Measurements from ENCODE around the gene IRF8.
"Not testable (repeated sequence)": the region's sequence is repeated elsewhere in the genome, so short reads cannot be mapped to it uniquely, and the experiment has no call there.

Gene IRF8

GRCh38 chr16:85898521-85899442, at the start of gene IRF8:
Gene IRF8 (plus strand): TSS chr16:85899162. CDS start chr16:85903016, 3,854 bp downstream.
- DNase-seq: peak; percentile 22

- no peak for DNase-seq
Measured at GRCh38 chr16:85849388-85849787, 49.6 kb upstream of the IRF8 start.

DNA sequence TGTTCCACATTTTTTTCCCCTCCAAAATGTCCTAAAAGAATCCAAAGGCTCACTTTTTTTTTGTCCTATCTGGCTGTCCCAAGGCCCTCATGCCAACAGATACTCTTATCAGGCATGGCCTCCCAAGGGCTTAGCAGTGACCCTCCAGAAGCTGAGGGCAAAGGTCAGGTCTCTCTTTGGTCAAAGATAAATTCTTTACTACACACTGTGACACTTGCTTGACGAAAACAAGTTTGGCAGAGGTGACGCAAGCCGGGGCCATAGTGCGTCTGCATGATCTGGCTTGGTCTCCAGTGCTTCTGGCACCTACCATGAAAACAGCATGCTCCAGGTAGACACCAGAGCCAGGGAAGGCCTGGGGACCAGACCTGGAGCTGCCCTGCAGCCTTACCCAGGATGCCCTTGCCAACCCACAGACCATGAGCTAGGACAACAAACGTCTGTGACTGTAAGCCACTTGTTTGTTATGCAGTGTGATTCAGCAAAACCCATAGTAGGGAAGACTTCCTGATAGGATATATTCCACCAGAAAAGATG, 48.5 kb upstream of the IRF8 start:
- no peak for DNase-seq

- no peak for DNase-seq
Measured at GRCh38 chr16:85851034-85851785, 47.8 kb upstream of the IRF8 start.

- DNase-seq: no peak
Measured at GRCh38 chr16:85853547-85854545, 45.1 kb upstream of the IRF8 start.

- no peak for DNase-seq
Measured at GRCh38 chr16:85854935-85855334, 44.0 kb upstream of the IRF8 start.

DNA sequence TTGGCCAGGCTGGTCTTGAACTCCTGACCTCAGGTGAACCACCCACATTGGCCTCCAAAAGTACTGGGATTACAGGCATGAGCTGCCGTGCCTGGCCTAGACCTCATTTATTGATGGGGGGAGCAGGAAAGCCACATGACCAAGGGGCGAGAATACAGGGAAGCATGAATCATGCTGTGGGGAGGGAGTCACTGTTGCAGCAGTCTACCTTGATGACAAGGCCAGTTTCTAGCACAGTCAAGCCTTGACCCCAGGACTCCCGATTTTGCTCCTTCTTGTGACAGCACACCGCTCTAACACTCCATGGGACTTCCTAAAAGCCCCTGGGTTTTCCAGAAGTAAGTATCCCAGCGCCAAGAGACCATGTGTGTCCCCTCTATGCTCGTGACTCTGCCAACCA, 42.9 kb upstream of the IRF8 start:
- no peak for DNase-seq

- no peak for DNase-seq
Measured at GRCh38 chr16:85856585-85856984, 42.4 kb upstream of the IRF8 start.

GRCh38 chr16:85857406-85857805, 41.6 kb upstream of the IRF8 start:
- DNase-seq: no peak

DNA sequence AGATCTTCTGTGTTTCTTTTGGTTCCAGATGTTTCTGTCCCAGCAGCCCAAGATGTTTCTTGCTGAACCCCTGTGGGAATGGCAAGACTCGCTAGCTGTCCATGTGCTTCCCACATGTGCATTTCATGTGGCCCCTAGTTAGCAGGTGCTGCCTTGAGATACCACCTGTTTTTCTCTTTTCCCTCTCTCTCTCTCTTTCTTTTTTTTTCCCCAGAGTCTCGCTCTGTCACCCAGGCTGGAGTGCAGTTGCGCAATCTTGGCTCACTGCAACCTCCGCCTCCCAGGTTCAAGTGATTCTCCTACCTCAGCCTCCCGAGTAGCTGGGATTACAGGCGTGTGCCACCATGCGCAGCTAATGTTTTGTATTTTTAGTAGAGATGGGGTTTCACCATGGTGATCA, 40.4 kb upstream of the IRF8 start:
- not testable (repeated sequence) for DNase-seq

DNA sequence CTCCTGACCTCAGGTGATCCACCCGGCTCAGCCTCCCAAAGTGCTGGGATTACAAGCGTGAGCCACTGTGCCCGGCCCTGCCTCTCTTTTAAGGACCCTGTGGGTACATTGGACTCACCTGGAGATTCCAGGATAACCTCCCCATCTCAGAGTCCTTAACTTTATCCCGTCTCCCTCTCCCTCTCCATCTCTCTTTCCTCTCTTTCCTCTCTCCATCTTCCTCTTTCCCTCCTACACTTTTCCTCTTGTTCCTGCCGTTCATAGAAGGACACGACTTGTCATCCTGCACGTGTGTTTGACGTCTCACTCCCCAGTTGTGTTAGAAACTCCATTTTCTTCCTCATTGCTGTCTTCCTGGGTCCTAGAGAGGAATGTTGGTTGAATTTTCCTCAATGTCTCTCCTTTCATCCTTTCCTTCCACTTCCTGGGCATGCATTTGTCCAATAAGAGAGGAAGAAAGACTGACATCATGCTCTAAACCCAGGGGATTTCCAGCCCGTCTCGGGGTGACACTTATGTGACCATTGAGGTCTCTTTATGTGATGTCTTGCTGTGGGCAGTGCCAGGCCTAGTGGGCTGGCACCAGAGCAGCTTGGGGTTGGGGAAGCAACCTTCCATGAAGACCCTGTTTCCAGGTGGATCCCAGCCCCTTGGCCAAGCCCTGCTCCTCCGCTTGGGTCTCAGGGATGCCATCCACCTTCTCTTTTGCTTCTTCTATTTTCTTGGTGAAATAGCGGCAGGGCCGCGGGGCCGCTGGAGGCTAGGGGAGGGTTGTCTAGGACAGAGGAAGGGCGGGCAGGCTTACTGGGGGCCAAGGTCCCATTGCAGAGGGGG, 39.8 kb upstream of the IRF8 start:
- DNase-seq: no peak

GRCh38 chr16:85859818-85860125, 39.2 kb upstream of the IRF8 start:
- no peak for DNase-seq

DNA sequence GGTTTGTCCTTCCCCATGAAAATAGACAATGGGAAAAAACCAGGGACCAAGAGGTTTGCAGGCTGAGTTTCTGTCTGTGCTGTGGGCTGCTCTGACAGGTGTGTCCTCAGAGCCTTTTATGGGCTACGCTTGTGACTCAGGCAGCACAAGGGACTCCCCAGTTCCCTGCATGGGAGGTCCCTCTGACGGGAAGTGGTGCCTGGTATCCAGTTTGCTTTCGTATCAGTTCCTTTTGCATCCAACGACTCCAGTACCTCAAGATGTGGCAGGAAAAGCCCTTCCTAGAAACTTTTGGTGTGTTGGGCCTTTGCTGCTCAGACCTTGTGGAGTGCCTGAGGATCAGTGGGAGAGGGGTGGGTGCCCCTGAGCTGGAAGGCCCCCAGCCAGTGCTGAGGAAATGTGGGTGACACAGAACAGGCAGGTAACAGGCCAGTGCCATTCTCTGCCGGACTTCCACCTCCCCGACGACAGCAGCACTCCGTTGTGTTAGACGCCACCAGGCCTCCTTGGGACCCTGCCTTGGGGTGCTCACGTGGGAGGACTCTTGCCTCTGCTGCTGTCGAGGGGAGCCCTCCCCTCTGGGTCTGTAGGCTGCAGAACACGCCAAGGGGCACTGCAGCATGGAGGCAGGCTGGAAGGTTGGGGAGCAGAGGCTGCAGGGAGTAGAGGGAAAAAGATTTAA, 38.4 kb upstream of the IRF8 start:
- no peak for DNase-seq

- no peak for DNase-seq
Measured at GRCh38 chr16:85861095-85861825, 37.7 kb upstream of the IRF8 start.

DNA sequence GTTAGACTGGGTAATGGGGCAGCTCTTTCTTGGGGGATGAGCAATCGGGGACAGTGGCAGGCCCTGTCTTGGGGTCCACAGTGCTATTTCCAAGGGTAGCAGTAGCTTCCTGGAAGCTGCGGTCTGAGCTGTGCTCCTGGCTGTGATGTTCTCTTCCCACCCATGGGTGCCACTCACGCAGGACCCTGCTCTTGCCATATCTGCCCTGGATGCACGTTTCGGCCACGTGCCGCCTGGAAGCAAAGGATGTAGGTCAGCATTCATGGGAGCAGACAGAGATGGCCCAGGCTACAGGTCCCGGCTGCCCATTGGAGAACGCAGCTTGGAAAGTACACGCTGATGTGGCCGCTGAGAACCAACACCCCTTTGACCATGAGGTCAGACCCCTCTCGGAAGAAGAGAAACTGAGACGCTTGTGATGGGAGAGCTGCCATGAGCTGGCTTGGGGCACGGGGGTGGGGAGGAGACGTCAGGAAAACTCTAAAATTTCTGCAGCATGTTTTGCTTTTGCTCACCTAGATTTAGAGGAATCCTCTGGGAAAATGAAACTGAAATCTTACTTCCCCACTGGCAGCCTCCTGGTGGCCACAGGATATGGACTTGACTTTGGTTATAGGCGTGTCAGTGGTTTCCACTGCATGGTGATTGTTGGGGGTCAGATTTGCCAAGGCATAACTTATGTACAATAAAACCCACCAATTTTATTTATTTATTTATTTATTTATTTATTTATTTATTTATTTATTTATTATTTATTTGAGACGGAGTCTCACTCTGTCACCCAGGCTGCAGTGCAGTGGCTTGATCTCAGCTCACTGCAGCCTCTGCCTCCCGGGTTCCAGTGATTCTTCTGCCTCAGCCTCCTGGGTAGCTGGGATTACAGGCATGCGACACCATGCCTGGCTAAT, 36.2 kb upstream of the IRF8 start:
- no peak for DNase-seq

DNA sequence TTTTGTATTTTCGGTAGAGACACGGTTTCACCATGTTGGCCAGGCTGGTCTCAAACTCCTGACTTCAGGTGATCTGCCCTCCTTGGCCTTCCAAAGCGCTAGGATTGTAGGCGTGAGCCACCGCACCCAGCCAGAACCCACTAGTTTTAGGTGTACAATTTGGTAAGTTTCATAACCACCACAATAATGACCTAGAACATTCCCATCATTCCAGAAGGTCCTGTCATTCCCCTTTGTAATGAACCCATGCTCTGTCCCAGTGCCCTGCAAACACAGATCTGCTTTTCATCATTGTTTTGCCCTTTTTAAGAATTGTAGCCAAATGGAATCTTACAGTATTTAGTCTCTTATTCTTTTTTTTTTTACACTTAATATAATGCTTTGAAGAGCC, 35.6 kb upstream of the IRF8 start:
- no peak for DNase-seq

GRCh38 chr16:85864965-85865364, 34.0 kb upstream of the IRF8 start:
- no peak for DNase-seq

DNA sequence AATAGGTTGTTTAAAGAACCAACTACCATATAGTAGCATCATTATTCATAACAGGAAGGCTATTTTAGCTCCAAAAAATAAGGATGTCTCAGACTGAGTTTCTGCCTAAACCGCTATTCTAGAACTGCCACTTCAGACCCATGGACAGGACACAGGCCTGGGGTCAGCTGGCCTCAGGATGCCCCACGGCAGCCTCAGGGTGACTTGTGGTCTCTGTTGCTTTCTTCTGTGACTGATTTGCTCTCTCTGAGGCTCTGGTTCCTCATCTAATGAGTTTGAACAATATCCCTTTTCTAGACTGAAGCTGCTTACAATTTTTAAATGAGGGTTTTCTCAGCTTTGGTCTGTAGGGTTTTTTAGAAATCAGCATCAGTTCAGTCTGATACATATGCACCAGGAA, 31.8 kb upstream of the IRF8 start:
- DNase-seq: no peak

DNA sequence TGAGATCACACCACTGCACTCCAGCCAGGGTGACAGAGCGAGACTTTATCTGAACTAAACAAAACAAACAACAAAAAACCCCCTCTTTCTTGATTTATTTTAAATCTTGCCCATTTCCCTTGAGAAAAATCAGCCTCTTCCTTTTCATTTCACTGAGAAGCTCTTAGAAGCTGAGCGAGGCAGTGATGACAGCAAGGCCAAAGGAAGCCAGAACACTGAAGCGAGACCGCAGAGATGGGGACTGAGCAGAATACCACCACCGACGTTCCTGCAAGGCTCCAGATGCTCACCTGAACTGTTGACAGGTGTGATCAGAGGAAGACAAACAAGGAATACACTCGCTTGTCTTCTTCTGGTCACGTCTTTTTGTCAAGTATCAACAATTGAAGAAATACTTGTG, 30.5 kb upstream of the IRF8 start:
- DNase-seq: no peak

Measured in NCI-H2029 (cell line).